ENCODE results near the gene RABGGTA.

RABGGTA gene

DNA sequence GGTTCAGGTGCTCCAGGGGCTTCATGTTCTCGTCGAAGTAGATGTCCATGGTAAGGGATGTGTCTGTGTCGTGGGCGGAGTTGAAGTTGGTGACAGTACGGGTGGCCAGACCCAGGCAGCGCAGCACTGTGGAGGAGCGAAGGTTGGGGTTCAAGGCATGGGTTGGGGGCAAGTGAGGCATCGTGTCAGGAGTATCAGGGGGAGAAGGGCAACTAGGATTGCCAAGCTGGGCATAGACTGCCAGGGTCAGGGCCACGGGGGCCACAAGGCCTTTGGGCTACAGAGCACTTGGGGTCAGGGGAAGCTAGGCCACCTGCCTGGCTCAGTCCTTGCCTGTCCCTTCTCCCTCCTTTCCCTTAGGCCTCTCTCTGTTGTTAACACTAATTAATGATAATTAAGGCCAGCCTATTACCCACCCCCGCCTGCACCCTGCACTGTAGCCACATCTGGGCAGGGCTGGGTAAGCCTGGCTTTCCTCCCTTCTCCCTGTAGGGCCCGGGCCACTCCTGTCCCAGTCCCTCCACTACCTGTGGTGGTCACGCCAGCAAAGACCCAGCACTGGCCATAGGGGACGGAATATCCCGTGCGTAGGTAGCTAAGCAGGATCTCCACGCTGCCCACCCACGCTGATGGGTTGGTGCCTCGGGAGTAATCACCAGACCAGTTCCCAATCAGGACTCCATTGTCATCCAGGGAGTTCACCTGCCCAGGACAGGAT is 12.7 kb downstream of the RABGGTA start:
- TF ChIP-seq, protein P1, sequence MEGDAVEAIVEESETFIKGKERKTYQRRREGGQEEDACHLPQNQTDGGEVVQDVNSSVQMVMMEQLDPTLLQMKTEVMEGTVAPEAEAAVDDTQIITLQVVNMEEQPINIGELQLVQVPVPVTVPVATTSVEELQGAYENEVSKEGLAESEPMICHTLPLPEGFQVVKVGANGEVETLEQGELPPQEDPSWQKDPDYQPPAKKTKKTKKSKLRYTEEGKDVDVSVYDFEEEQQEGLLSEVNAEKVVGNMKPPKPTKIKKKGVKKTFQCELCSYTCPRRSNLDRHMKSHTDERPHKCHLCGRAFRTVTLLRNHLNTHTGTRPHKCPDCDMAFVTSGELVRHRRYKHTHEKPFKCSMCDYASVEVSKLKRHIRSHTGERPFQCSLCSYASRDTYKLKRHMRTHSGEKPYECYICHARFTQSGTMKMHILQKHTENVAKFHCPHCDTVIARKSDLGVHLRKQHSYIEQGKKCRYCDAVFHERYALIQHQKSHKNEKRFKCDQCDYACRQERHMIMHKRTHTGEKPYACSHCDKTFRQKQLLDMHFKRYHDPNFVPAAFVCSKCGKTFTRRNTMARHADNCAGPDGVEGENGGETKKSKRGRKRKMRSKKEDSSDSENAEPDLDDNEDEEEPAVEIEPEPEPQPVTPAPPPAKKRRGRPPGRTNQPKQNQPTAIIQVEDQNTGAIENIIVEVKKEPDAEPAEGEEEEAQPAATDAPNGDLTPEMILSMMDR (IDR thresholded peaks at IDR 0.05; ENCODE audit: insufficient read depth, low read length, poor library complexity, severe bottlenecking), result no peak
- no peak for DNase-seq (ENCODE audit: extremely low read depth, insufficient read length)
- H3K4me3 ChIP-seq (replicated peaks; ENCODE audit: low read depth, low read length), result no peak overlapping the region
- peaks cover 17% of the 10 kb centered on the region for H3K36me3 ChIP-seq (ENCODE audit: control insufficient read depth, insufficient read depth, low read length)
- H3K27me3 ChIP-seq (replicated peaks; ENCODE audit: control insufficient read depth, insufficient read depth, low read length), result no peaks in the 10 kb centered on the region

DNA sequence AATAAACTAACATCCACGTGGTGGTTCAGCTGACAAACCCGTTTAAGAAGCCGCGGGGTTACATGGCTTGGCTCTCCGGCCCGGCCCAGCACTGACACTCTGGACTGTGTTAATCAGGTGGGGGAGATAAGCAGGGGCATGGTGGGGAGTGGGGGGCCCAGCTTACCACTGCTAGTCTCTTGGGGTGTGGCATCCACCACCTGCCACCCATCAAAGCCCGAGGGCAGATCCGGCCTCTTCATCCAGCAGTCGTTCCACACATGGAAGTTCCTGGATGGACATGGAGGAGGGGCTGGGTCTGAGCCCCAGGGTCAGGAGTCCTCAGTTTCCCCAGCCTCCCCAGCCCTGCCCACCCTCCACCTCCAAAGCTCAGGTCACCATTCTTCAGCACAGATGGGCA is 13.3 kb downstream of the RABGGTA start:
- DNase-seq (ENCODE audit: extremely low read depth, insufficient read length), result no peak
- peaks cover 15% of the 10 kb centered on the region for H3K36me3 ChIP-seq (ENCODE audit: control insufficient read depth, insufficient read depth, low read length)
- H3K27me3 ChIP-seq (replicated peaks; ENCODE audit: control insufficient read depth, insufficient read depth, low read length), result no peaks in the 10 kb centered on the region
- TF ChIP-seq, protein P1 (IDR thresholded peaks at IDR 0.05; ENCODE audit: insufficient read depth, low read length, poor library complexity, severe bottlenecking), result no peak
- H3K4me3 ChIP-seq (replicated peaks; ENCODE audit: low read depth, low read length), result no peak overlapping the region

DNA sequence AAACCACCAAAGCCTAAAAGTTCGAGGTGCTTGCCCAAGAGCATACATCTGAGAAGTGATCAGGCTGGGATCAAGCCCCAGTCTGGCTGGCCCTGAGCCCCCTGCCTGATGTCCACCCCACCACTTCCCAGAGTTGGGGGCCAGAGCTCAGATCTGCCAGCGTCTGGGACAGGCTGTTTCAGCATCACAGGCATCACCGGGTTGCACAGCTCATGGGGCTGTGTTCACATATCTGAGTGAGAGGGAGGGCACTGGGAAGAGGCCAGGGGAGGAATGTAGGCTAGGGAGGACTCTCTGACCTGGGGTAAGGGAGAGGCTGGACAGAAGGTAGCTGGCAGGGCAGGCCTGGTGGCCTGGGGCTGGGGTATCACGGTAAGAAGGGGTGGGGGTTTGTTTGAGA is 14.4 kb downstream of the RABGGTA start:
- H3K36me3 ChIP-seq (ENCODE audit: control insufficient read depth, insufficient read depth, low read length), result peaks cover 15% of the 10 kb centered on the region
- H3K4me3 ChIP-seq (replicated peaks; ENCODE audit: low read depth, low read length), result no peak overlapping the region
- TF ChIP-seq, protein P1 (IDR thresholded peaks at IDR 0.05; ENCODE audit: insufficient read depth, low read length, poor library complexity, severe bottlenecking), result no peak
- H3K27me3 ChIP-seq (replicated peaks; ENCODE audit: control insufficient read depth, insufficient read depth, low read length), result no peaks in the 10 kb centered on the region
- no peak for DNase-seq (ENCODE audit: extremely low read depth, insufficient read length)

DNA sequence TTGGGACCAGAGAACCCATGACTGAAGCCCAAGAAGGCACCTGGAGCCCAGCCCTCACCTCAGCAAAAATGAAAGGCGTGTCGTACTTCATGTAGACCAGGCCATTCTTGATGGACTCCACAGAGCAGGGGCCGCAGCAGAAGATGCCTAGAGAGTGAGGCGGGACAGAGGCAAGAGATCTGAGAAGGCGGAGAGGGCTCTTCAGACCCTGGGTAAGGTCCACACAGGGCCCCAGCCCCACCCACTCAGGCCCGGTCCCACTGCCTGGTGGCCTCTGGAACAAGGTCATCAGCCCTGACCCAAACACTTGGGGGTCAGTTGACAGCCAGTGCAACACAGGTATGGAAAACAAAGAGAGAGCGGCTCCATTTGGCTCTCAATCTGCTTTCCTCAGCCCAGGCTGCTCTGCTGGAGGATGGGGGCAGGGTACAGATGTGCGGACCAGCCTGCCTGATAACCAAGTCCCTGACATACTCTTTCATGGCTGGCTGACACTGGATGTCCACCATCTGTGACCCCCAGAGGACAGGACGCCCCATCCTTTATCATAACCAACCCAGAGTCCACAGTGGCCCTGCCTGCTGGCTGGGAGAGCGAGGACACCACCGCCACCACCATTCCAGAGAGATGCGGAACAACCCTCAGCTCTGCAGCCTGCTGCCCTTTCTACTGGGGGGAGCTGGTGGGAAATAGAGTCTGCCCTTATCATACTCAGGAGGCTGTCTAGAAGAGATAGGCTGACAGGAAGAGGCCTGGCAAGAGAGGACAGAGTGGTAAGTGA is 15.3 kb downstream of the RABGGTA start:
- TF ChIP-seq, protein P1 (IDR thresholded peaks at IDR 0.05; ENCODE audit: insufficient read depth, low read length, poor library complexity, severe bottlenecking), result no peak
- no peak for DNase-seq (ENCODE audit: extremely low read depth, insufficient read length)
- Histone ChIP-seq H3K4me3 (replicated peaks; ENCODE audit: low read depth, low read length) (no peak overlapping the region), H3K27me3 (replicated peaks; ENCODE audit: control insufficient read depth, insufficient read depth, low read length) (no peaks in the 10 kb centered on the region), H3K36me3 (ENCODE audit: control insufficient read depth, insufficient read depth, low read length) (peaks cover 14% of the 10 kb centered on the region)

DNA sequence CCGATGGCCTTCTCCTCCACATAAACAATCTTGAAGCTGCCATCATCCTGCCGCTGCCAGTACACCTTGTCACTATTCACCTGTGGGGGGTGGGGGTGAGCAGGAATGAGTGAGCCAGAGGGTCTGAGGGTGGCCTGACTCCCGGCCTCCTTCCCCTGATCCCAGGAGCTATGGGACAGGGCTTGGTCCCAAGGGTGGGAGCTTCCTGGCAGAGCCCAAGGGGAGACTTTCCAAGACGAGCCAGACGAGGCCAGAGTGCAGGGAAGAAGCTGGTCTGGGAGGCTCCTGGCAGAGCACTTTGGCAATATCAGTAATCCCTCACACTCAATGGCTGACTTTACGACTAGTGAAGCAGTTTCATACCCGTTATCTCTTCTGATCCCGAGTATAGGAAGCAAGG is 16.0 kb downstream of the RABGGTA start:
- no peak for DNase-seq (ENCODE audit: extremely low read depth, insufficient read length)
- Histone ChIP-seq H3K36me3 (ENCODE audit: control insufficient read depth, insufficient read depth, low read length) (peaks cover 14% of the 10 kb centered on the region), H3K27me3 (replicated peaks; ENCODE audit: control insufficient read depth, insufficient read depth, low read length) (no peaks in the 10 kb centered on the region), H3K4me3 (replicated peaks; ENCODE audit: low read depth, low read length) (no peak overlapping the region)
- TF ChIP-seq, protein P1 (IDR thresholded peaks at IDR 0.05; ENCODE audit: insufficient read depth, low read length, poor library complexity, severe bottlenecking), result no peak

Measured in GM06990 (cell line).